ENCODE data around the gene C10orf71.

Gene C10orf71

DNA sequence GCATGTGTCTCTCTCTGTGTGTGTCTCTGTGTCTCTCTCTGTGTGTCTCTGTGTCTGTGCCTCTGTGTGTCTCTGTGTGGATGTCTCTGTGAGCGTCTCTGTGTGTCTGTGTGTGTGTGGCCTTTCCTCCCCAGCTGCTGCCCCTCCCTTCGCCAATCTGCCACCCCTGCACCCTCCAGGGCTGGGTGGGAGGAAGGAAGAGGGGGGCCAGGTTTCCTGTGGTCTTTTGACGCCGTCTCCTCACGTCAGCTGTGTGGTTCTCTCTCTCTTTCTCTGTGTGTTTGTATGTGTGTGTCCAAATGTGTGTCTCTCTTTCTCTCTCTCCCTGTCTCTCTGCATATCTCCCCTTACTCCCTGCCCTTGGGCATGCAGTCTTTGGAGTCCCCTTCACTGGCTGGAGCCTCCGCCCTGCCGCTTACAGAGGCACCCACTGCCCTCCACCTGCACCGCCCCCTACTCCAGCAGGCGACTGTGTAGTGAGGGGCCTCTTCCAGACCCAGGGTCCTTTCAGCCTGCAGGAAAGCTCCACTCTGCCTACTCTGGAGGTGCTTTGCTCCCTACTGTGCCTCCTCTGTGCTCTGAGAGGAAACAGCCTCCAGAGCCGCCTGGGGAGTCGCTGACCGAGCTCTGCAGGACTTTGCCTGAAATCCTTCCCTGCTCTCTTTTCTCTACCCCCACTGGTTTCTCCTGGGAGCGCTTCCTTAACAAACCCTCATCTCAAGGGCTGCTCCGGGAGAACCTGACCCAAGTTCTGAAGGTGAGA lies 44.2 kb upstream of the C10orf71 start:
- TF ChIP-seq TOX (CRISPR knock-in tag; IDR thresholded peaks at IDR 0.05; ENCODE audit: borderline replicate concordance): no peak
- TF ChIP-seq, protein P1, sequence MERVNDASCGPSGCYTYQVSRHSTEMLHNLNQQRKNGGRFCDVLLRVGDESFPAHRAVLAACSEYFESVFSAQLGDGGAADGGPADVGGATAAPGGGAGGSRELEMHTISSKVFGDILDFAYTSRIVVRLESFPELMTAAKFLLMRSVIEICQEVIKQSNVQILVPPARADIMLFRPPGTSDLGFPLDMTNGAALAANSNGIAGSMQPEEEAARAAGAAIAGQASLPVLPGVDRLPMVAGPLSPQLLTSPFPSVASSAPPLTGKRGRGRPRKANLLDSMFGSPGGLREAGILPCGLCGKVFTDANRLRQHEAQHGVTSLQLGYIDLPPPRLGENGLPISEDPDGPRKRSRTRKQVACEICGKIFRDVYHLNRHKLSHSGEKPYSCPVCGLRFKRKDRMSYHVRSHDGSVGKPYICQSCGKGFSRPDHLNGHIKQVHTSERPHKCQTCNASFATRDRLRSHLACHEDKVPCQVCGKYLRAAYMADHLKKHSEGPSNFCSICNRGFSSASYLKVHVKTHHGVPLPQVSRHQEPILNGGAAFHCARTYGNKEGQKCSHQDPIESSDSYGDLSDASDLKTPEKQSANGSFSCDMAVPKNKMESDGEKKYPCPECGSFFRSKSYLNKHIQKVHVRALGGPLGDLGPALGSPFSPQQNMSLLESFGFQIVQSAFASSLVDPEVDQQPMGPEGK (CRISPR knock-in tag; IDR thresholded peaks at IDR 0.05; ENCODE audit: borderline replicate concordance): no peak
- TF ChIP-seq OSR1 (CRISPR knock-in tag; IDR thresholded peaks at IDR 0.05): no peak
- TF ChIP-seq RARB (CRISPR knock-in tag; IDR thresholded peaks at IDR 0.05): no peak
- ATAC-seq: no peak

DNA sequence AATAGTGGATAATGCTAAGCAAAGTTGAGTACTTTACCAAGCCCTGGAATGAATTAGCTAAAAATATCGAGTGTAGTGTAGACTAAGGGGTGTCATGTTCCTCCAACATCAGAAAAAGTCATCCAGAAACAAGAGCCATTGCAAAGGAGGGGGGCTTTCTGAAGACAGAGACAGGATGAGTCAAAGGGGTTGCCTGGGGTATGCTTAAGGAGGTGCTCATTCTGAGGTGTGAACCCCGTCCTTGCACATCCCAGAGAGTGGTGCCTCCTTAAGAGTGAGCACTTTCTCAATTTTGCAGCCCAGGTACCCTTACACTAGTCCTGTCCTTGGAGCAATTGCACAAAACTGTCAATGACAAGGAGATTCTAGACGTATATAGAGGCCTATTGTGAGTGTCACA lies 43.1 kb upstream of the C10orf71 start:
- TF ChIP-seq TCF4 (CRISPR knock-in tag; IDR thresholded peaks at IDR 0.05; ENCODE audit: borderline replicate concordance) (no peak), ZC3H10 (CRISPR knock-in tag; IDR thresholded peaks at IDR 0.05) (no peak), ZNF8 (CRISPR knock-in tag; IDR thresholded peaks at IDR 0.05) (no peak)
- TF ChIP-seq, protein P2, sequence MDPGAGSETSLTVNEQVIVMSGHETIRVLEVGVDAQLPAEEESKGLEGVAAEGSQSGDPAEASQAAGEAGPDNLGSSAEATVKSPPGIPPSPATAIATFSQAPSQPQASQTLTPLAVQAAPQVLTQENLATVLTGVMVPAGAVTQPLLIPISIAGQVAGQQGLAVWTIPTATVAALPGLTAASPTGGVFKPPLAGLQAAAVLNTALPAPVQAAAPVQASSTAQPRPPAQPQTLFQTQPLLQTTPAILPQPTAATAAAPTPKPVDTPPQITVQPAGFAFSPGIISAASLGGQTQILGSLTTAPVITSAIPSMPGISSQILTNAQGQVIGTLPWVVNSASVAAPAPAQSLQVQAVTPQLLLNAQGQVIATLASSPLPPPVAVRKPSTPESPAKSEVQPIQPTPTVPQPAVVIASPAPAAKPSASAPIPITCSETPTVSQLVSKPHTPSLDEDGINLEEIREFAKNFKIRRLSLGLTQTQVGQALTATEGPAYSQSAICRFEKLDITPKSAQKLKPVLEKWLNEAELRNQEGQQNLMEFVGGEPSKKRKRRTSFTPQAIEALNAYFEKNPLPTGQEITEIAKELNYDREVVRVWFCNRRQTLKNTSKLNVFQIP (CRISPR knock-in tag; IDR thresholded peaks at IDR 0.05; ENCODE audit: borderline replicate concordance, low read depth): no peak
- no peak for ATAC-seq

DNA sequence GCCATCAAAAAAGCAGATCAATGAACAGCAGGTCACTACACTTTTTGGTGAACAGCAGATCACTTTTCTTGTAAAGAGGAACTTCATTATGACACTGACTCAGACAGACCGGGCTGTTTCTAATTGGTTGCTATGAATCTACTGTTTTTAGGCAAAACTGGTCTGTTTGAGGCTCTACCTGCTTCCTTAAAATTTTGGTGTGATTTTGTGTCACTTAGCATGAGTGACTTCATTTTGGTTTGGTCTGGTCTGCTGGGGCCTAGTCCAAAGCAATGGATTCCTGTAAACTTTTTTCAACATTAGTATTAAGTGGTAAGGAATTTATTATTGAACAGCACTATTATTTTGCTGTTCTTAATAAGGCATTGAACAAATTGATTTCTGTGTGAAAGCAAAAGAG lies 41.8 kb upstream of the C10orf71 start:
- ATAC-seq: no peak
- TF ChIP-seq ESRRG (CRISPR knock-in tag; IDR thresholded peaks at IDR 0.05) (no peak), TOX (CRISPR knock-in tag; IDR thresholded peaks at IDR 0.05; ENCODE audit: borderline replicate concordance) (no peak), SNAI2 (CRISPR knock-in tag; IDR thresholded peaks at IDR 0.05) (no peak), CSRNP3 (CRISPR knock-in tag; IDR thresholded peaks at IDR 0.05) (no peak), ZFP30 (CRISPR knock-in tag; IDR thresholded peaks at IDR 0.05) (no peak), ZFP3 (CRISPR knock-in tag; IDR thresholded peaks at IDR 0.05) (no peak), ARNTL (CRISPR knock-in tag; IDR thresholded peaks at IDR 0.05; ENCODE audit: borderline replicate concordance, low read depth) (no peak)
- TF ChIP-seq, protein P3, sequence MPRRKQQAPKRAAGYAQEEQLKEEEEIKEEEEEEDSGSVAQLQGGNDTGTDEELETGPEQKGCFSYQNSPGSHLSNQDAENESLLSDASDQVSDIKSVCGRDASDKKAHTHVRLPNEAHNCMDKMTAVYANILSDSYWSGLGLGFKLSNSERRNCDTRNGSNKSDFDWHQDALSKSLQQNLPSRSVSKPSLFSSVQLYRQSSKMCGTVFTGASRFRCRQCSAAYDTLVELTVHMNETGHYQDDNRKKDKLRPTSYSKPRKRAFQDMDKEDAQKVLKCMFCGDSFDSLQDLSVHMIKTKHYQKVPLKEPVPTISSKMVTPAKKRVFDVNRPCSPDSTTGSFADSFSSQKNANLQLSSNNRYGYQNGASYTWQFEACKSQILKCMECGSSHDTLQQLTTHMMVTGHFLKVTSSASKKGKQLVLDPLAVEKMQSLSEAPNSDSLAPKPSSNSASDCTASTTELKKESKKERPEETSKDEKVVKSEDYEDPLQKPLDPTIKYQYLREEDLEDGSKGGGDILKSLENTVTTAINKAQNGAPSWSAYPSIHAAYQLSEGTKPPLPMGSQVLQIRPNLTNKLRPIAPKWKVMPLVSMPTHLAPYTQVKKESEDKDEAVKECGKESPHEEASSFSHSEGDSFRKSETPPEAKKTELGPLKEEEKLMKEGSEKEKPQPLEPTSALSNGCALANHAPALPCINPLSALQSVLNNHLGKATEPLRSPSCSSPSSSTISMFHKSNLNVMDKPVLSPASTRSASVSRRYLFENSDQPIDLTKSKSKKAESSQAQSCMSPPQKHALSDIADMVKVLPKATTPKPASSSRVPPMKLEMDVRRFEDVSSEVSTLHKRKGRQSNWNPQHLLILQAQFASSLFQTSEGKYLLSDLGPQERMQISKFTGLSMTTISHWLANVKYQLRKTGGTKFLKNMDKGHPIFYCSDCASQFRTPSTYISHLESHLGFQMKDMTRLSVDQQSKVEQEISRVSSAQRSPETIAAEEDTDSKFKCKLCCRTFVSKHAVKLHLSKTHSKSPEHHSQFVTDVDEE (CRISPR knock-in tag; IDR thresholded peaks at IDR 0.05): no peak
- TF ChIP-seq, protein P1 (CRISPR knock-in tag; IDR thresholded peaks at IDR 0.05; ENCODE audit: borderline replicate concordance): no peak

DNA sequence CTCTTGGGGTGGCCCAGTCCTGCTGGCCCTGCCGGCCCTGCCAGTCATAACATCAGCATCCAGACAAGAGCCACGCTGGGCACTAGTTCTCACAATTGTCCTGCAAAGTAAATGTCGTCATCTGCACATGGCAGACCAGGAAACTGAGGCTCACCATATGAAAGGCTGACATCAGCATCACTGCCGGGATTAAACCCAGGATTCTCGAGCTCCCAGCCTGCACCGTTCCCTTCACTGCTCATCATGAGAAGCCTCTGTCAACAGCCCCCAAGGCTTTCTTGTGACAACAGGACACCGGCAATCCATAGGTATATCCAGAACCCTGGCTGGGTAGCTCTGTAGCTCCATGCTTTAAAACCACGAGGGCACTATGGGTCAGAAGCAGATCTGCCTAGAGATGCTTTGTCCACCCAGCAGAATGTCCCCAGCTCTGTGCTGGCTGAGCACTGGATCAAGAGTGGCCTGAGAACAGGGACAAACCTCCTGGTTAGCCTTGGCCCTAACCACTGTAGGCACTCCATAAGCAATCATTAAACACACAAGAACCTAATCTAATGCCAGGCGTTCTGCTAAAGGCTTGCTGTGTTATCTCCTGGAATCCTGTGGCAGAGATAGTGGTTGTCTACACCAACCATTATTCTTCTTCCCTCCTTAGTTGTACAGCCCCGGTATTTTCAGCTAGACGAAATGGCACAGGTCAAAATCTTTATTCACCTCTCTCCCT lies 41.2 kb upstream of the C10orf71 start:
- no peak for ATAC-seq
- TF ChIP-seq ZNF70 (CRISPR knock-in tag; IDR thresholded peaks at IDR 0.05) (no peak), ZNF8 (CRISPR knock-in tag; IDR thresholded peaks at IDR 0.05) (no peak), ARNTL (CRISPR knock-in tag; IDR thresholded peaks at IDR 0.05; ENCODE audit: borderline replicate concordance, low read depth) (no peak), TCF4 (CRISPR knock-in tag; IDR thresholded peaks at IDR 0.05; ENCODE audit: borderline replicate concordance) (no peak), ZC3H10 (CRISPR knock-in tag; IDR thresholded peaks at IDR 0.05) (no peak), CSDC2 (CRISPR knock-in tag; IDR thresholded peaks at IDR 0.05) (no peak), OSR1 (CRISPR knock-in tag; IDR thresholded peaks at IDR 0.05) (no peak), TOX (CRISPR knock-in tag; IDR thresholded peaks at IDR 0.05; ENCODE audit: borderline replicate concordance) (no peak), CSRNP3 (CRISPR knock-in tag; IDR thresholded peaks at IDR 0.05) (no peak), GLIS3 (CRISPR knock-in tag; IDR thresholded peaks at IDR 0.05) (no peak), ZFP3 (CRISPR knock-in tag; IDR thresholded peaks at IDR 0.05) (no peak), PPARA (CRISPR knock-in tag; IDR thresholded peaks at IDR 0.05; ENCODE audit: borderline replicate concordance) (no peak)
- TF ChIP-seq, protein P3 (CRISPR knock-in tag; IDR thresholded peaks at IDR 0.05): no peak

Data from SK-N-SH treated with all-trans-retinoic acid at 6 μM for 48 hours (cell line).